ENCODE results near the gene CDC34. TPM values are rescaled to one million over a fixed set of nuclear protein-coding genes. Genes with fewer than 3 reads are reported as not detected.

CDC34 gene
- total and polyA plus RNA-seq, 9 donors, result 74.9 to 86.6 (median 80.2) TPM

GRCh38 chr19:558770-559439 is 27.3 kb downstream of the CDC34 start:
- peaks cover 9% of the 10 kb centered on the region for H3K4me1 ChIP-seq (ENCODE audit: control insufficient read depth, insufficient read depth, low read length)
- DNase-seq, result peak; percentile 46
- 38% methylated on average over 11 of the region's 21 CpGs for WGBS (ENCODE audit: insufficient coverage)
- no peaks in the 10 kb centered on the region for H3K36me3 ChIP-seq (ENCODE audit: control insufficient read depth, insufficient read depth, low read length)
- peak overlapping the region; percentile 7 for H3K27ac ChIP-seq (ENCODE audit: low read length)
- H3K9me3 ChIP-seq (replicated peaks; ENCODE audit: control insufficient read depth, low read depth, low read length), result no peaks in the 10 kb centered on the region
- no peak overlapping the region for H3K4me3 ChIP-seq (ENCODE audit: low read length)
- H3K27me3 ChIP-seq (ENCODE audit: control insufficient read depth, insufficient read depth, low read length), result peaks cover 2% of the 10 kb centered on the region

GRCh38 chr19:560121-560520 is 28.6 kb downstream of the CDC34 start:
- WGBS (ENCODE audit: insufficient coverage), result 40% methylated on average over 4 of the region's 12 CpGs
- DNase-seq, result no peak
- Histone ChIP-seq H3K27me3 (ENCODE audit: control insufficient read depth, insufficient read depth, low read length) (peaks cover 2% of the 10 kb centered on the region), H3K27ac (ENCODE audit: low read length) (no peak overlapping the region), H3K36me3 (ENCODE audit: control insufficient read depth, insufficient read depth, low read length) (no peaks in the 10 kb centered on the region), H3K4me3 (ENCODE audit: low read length) (no peak overlapping the region), H3K4me1 (ENCODE audit: control insufficient read depth, insufficient read depth, low read length) (peaks cover 9% of the 10 kb centered on the region), H3K9me3 (replicated peaks; ENCODE audit: control insufficient read depth, low read depth, low read length) (no peaks in the 10 kb centered on the region)

DNA sequence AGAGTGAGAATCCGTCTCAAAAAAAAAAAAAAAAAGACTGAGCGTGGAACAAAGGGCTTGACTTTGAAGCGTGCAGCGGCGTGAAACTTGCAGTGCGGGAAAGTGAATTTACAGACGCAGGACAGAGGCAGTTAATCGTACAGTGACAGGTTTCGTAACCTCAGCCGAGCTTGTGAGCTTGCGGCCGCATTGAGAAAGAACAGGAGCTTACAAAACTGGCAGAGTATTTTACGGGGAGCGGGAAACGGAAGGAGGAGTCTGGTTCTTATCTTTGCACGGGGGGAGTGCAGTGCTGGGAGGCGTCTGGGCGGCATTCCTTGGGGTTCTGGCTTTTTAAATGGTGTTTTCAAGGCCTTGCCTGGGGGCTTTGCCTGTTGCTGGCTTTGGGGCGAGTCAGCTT is 34.8 kb downstream of the CDC34 start:
- WGBS (ENCODE audit: insufficient coverage), result 34% methylated on average over 18 of the region's 19 CpGs
- H3K27ac ChIP-seq (ENCODE audit: low read length), result no peak overlapping the region
- no peak for DNase-seq

DNA sequence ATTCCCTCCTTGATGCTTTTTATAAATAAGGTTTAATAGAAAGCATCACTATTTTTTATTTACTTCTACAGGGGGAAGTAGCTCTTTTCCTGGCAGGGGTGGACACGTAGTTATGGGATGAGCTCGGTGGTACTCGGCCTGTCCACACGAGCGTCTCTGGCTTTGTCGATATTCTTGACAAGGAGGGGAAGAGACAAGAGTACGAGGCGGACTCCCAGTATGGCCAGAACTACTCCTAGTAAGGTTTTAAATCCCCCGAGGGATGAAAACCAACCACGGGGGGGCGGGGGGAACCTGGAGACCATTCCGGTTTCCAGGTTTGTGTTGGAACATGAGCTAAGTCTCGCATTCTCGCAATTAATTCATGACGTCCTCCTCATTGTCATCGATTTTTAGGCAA is 35.3 kb downstream of the CDC34 start:
- H3K27me3 ChIP-seq (ENCODE audit: control insufficient read depth, insufficient read depth, low read length), result peaks cover 8% of the 10 kb centered on the region
- WGBS (ENCODE audit: insufficient coverage), result 70% methylated on average over 14 of the region's 16 CpGs
- H3K27ac ChIP-seq (ENCODE audit: low read length), result no peak overlapping the region
- no peaks in the 10 kb centered on the region for H3K9me3 ChIP-seq (replicated peaks; ENCODE audit: control insufficient read depth, low read depth, low read length)
- no peak for DNase-seq
- H3K36me3 ChIP-seq (ENCODE audit: control insufficient read depth, insufficient read depth, low read length), result no peaks in the 10 kb centered on the region
- H3K4me1 ChIP-seq (ENCODE audit: control insufficient read depth, insufficient read depth, low read length), result peaks cover 11% of the 10 kb centered on the region
- no peak overlapping the region for H3K4me3 ChIP-seq (ENCODE audit: low read length)

More for the DNA sequence above, 34.8 kb downstream of the CDC34 start:
- Histone ChIP-seq H3K4me1 (ENCODE audit: control insufficient read depth, insufficient read depth, low read length) (peaks cover 7% of the 10 kb centered on the region), H3K27me3 (ENCODE audit: control insufficient read depth, insufficient read depth, low read length) (peaks cover 6% of the 10 kb centered on the region), H3K4me3 (ENCODE audit: low read length) (no peak overlapping the region), H3K36me3 (ENCODE audit: control insufficient read depth, insufficient read depth, low read length) (no peaks in the 10 kb centered on the region), H3K9me3 (replicated peaks; ENCODE audit: control insufficient read depth, low read depth, low read length) (no peaks in the 10 kb centered on the region)

DNA sequence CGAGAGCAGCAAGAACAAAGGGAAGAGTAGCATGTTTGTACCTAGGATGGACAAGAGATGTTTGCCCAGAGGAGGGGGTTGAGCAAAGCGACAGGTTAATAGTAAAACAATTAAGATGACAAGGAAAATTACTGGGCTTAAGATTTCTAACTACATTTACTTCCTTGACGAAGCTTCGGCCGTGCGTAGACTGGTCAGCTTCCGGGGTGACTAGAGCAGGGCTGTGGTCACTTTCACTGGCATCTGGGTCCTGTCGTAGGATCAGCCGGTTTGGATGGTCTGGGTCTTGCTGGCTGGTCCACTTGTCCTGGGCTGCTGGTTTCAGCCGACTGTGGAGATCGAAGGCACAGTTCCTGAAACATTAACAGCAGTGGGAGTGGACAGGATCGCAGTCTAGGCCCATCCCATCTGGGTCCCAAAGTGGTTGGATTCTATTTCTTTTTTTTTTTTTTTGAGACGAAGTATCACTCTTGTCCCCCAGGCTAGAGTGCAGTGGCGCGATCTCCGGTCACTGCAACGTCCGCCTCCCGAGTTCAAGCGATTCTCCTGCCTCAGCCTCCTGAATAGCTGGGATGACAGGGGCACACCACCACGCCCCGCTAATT is 35.8 kb downstream of the CDC34 start:
- DNase-seq, result no peak
- no peak overlapping the region for H3K4me3 ChIP-seq (ENCODE audit: low read length)
- no peak overlapping the region for H3K27ac ChIP-seq (ENCODE audit: low read length)
- H3K36me3 ChIP-seq (ENCODE audit: control insufficient read depth, insufficient read depth, low read length), result no peaks in the 10 kb centered on the region
- H3K4me1 ChIP-seq (ENCODE audit: control insufficient read depth, insufficient read depth, low read length), result peaks cover 13% of the 10 kb centered on the region
- H3K9me3 ChIP-seq (replicated peaks; ENCODE audit: control insufficient read depth, low read depth, low read length), result no peaks in the 10 kb centered on the region
- H3K27me3 ChIP-seq (ENCODE audit: control insufficient read depth, insufficient read depth, low read length), result peaks cover 8% of the 10 kb centered on the region
- WGBS (ENCODE audit: insufficient coverage), result 84% methylated on average over 16 of the region's 22 CpGs

GRCh38 chr19:570251-570686 is 38.7 kb downstream of the CDC34 start:
- no peaks in the 10 kb centered on the region for H3K9me3 ChIP-seq (replicated peaks; ENCODE audit: control insufficient read depth, low read depth, low read length)
- peaks cover 8% of the 10 kb centered on the region for H3K27me3 ChIP-seq (ENCODE audit: control insufficient read depth, insufficient read depth, low read length)
- DNase-seq, result no peak
- H3K27ac ChIP-seq (ENCODE audit: low read length), result no peak overlapping the region
- no peaks in the 10 kb centered on the region for H3K36me3 ChIP-seq (ENCODE audit: control insufficient read depth, insufficient read depth, low read length)
- H3K4me1 ChIP-seq (ENCODE audit: control insufficient read depth, insufficient read depth, low read length), result peaks cover 33% of the 10 kb centered on the region
- WGBS (ENCODE audit: insufficient coverage), result 83% methylated on average over 16 of the region's 25 CpGs
- H3K4me3 ChIP-seq (ENCODE audit: low read length), result no peak overlapping the region

GRCh38 chr19:570937-571565 is 39.5 kb downstream of the CDC34 start:
- H3K4me3 ChIP-seq (ENCODE audit: low read length), result peak overlapping the region; percentile 72
- H3K27me3 ChIP-seq (ENCODE audit: control insufficient read depth, insufficient read depth, low read length), result peaks cover 8% of the 10 kb centered on the region
- peak overlapping the region; percentile 93 for H3K27ac ChIP-seq (ENCODE audit: low read length)
- H3K4me1 ChIP-seq (ENCODE audit: control insufficient read depth, insufficient read depth, low read length), result peaks cover 40% of the 10 kb centered on the region
- 4% methylated on average over 45 of the region's 45 CpGs for WGBS (ENCODE audit: insufficient coverage)
- peak; percentile 59 for DNase-seq
- H3K9me3 ChIP-seq (replicated peaks; ENCODE audit: control insufficient read depth, low read depth, low read length), result no peaks in the 10 kb centered on the region
- no peaks in the 10 kb centered on the region for H3K36me3 ChIP-seq (ENCODE audit: control insufficient read depth, insufficient read depth, low read length)

DNA sequence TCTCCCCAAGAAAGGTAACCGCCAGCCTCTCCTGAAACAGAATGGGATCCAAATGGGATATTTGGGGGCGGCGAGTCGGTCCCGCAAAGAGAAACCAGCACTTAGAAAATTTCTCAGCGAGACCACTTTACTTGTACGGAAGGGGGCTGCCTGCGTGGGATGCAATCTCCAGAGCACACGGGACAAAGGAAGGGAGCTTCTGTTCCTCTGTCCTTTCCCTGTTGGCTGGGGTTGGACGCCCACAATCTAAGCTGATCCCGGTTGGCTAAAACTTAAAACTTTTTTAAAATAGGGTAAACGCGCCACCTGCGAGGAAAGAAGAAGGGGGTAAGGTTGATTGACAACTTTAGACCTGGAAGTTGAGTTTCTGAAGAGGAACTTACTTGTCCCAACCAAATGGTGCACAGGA is 40.0 kb downstream of the CDC34 start:
- Histone ChIP-seq H3K4me3 (ENCODE audit: low read length) (peak overlapping the region; percentile 72), H3K4me1 (ENCODE audit: control insufficient read depth, insufficient read depth, low read length) (peaks cover 42% of the 10 kb centered on the region), H3K27me3 (ENCODE audit: control insufficient read depth, insufficient read depth, low read length) (peaks cover 8% of the 10 kb centered on the region), H3K9me3 (replicated peaks; ENCODE audit: control insufficient read depth, low read depth, low read length) (no peaks in the 10 kb centered on the region), H3K36me3 (ENCODE audit: control insufficient read depth, insufficient read depth, low read length) (no peaks in the 10 kb centered on the region), H3K27ac (ENCODE audit: low read length) (peak overlapping the region; percentile 93)
- 0% methylated on average over 8 of the region's 14 CpGs for WGBS (ENCODE audit: insufficient coverage)
- DNase-seq, result peak; percentile 50

DNA sequence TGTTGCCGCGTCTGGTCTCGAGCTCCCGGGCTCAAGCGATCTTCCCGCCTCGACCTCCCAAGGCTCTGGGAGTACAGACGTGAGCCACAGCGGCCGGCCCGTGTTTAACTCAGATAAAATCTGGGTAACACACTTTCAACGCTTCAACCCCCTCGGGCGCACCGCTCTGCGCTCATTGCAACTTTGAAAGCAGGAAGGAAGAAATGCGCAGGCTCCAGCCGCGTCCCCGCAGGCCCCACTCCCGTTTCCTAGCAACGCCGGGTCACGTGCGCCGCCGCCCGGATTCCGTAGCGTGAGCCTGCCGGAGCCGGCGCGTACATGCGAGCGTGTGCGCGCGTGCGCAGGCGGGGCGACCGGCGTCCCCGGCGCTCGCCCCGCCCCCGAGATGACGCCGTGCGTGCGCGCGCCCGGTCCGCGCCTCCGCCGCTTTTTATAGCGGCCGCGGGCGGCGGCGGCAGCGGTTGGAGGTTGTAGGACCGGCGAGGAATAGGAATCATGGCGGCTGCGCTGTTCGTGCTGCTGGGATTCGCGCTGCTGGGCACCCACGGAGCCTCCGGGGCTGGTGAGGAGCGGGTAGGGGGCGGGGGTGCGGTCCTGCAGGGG is 40.7 kb downstream of the CDC34 start, which contains the start of gene BSG:
BSG (plus strand) TSS at position 457 of the 603 bp plus-strand sequence; CDS start at position 496, 39 bp downstream.
- peak; percentile 99 for DNase-seq
- peaks cover 8% of the 10 kb centered on the region for H3K27me3 ChIP-seq (ENCODE audit: control insufficient read depth, insufficient read depth, low read length)
- peak within 1 kb of the TSS; percentile 98 for H3K4me3 ChIP-seq (ENCODE audit: low read length)
- peaks cover 6% of the 10 kb centered on the region for H3K36me3 ChIP-seq (ENCODE audit: control insufficient read depth, insufficient read depth, low read length)
- H3K4me1 ChIP-seq (ENCODE audit: control insufficient read depth, insufficient read depth, low read length), result peaks cover 44% of the 10 kb centered on the region
- H3K9me3 ChIP-seq (replicated peaks; ENCODE audit: control insufficient read depth, low read depth, low read length), result no peaks in the 10 kb centered on the region
- H3K27ac ChIP-seq (ENCODE audit: low read length), result peak within 1 kb of the TSS; percentile 93
- whole genome bisulfite sequencing (ENCODE audit: insufficient coverage), result under 1% methylated on average over 76 of the region's 79 CpGs
